Liver (tissue), 3 donors: Measurements from ENCODE around the gene BCL6B.

Experiments
- CTCF ChIP-seq: fragments of 150-350 bp; IDR thresholded peaks from 2 replicates; pipeline ENCODE4 v1.5.1; 2017; ENCODE audit warnings: improper control_type of control experiment, low read depth, low read length; ENCODE audit not compliant: missing input control
- EGR1 ChIP-seq, 2 donors: IDR thresholded peaks; 2 replicates each; pipeline ENCODE4 v1.6.1; 2016 to 2018; ENCODE audit warnings: antibody characterized with exemption in 2 of 2, low read depth in 2 of 2
- GABPA ChIP-seq, 2 donors: IDR thresholded peaks in 1 of 2; conservative IDR thresholded peaks in 1 of 2; 2 replicates each; pipeline ENCODE4 v1.6.1; 2016; ENCODE audit warnings: antibody characterized with exemption in 2 of 2, mild to moderate bottlenecking in 1 of 2, moderate library complexity in 1 of 2
- MAX ChIP-seq: IDR thresholded peaks from 2 replicates; pipeline ENCODE4 v1.6.1; 2016; ENCODE audit warnings: antibody characterized with exemption
- REST ChIP-seq: IDR thresholded peaks from 2 replicates; pipeline ENCODE4 v1.6.1; 2016; ENCODE audit warnings: antibody characterized with exemption, mild to moderate bottlenecking
- TAF1 ChIP-seq: conservative IDR thresholded peaks from 2 replicates; pipeline ENCODE4 v1.6.1; 2016; ENCODE audit warnings: antibody characterized with exemption, mild to moderate bottlenecking
- donor health status: healthy.
- donor health status: healthy.

GRCh38 chr17:6994118-6994598, 28.7 kb upstream of the BCL6B start:
- TF ChIP-seq CTCF (no peak), GABPA (IDR thresholded peaks at IDR 0.05 in 1 of 2, conservative IDR thresholded peaks at IDR 0.05 in 1 of 2) (no peak), MAX (no peak), REST (no peak), EGR1 (IDR thresholded peaks at IDR 0.05; ENCODE audit: low read depth in 2 of 2) (no peak), TAF1 (no peak)
